HG03521 (cell line): ENCODE measurements around the gene GNAS.
A peak's percentile ranks its signal among the peaks of the same experiment; 100 is the strongest.

ENCODE experiments used
- ATAC-seq: cut with Tn5 transposase; IDR thresholded peaks from one replicate; pipeline ENCODE4 v1.9.1; 2021; ENCODE audit warnings: mild to moderate bottlenecking, moderate library complexity; ENCODE audit not compliant: unreplicated experiment

GNAS gene

GRCh38 chr20:58877976-58878360 is 25.5 kb downstream of the GNAS start:
- ATAC-seq: no peak

- no peak for ATAC-seq
Measured at GRCh38 chr20:58878399-58878798, 25.9 kb downstream of the GNAS start.

GRCh38 chr20:58880441-58880840 is 27.9 kb downstream of the GNAS start:
- no peak for ATAC-seq

DNA sequence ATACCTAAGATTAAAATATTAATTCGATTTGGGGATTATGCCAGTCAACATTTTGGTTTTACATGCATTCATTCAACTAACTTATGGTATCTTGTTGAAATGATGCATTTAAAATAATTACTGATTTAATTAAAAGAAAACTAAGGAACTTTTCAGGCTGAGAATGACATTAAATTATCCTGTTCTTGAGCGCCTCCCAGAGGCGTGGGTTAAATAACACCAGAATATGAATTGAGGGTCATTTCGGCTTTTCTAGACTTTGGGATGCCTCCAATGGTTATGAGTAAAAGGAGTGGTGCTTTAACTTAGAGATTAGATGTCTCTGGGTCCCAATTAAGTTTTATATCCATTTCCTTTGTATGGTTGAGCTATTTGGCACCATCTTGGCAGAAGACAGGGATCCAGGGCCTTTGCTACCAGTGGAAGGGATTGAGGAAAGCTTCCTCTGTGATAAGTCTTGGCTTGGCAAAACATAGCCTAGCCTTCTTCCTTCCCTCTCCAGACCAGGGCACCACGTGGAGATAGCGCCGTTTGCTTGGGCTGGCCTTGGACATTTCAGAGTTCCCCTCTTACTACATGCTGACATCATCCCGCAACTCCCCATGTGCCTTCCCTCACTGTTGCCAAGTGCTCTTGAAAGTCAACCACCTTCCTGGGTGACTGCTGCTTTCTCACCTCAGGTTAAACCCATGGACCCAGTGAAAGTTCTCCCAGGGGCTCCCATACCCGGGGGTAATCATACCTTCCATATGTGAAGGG is 28.7 kb downstream of the GNAS start:
- no peak for ATAC-seq

- ATAC-seq: no peak
Measured at GRCh38 chr20:58882704-58883089, 30.2 kb downstream of the GNAS start.

DNA sequence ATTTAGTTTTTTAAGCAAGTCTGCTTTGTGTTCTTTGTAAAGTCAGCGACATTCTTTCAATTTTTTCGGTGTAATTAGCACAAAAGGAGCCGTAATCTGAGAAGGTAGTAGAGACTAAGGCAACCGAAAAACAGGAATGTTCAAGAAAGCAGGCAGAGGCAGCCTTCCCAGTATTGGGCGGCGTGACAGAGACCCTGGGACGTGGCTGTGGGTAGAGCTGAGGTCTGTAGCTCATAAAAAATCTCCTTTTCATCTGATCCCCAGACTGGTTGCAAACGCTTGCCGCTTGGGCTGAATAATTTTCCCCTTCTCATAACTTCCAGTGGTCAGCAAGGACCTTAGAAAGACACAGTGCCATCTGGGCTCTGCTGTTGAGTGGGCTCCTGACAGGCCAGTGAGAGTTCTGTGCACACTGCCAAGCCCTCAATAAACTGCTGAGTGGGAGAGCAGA is 30.8 kb downstream of the GNAS start:
- no peak for ATAC-seq

GRCh38 chr20:58884966-58885365 is 32.5 kb downstream of the GNAS start:
- no peak for ATAC-seq

DNA sequence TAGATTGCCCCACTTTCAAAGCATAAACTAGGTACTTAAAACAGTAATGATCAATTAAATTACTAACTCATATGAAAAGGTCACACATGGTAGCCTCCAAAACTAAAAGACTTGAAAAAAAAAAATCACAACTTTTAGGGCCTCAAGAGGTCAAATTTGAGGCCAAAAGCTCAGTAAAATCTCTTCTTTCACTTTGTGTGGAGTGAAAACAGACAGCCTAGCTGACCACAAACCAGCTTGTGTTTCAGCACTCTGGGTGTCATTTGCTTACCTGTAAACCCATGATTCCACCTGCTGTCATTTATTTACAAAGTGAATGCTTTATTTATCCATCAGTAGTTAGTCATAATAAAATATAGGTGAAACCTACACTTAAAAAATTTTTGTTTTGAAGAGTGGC is 34.0 kb downstream of the GNAS start:
- no peak for ATAC-seq

GRCh38 chr20:58888103-58888502 is 35.6 kb downstream of the GNAS start:
- no peak for ATAC-seq

DNA sequence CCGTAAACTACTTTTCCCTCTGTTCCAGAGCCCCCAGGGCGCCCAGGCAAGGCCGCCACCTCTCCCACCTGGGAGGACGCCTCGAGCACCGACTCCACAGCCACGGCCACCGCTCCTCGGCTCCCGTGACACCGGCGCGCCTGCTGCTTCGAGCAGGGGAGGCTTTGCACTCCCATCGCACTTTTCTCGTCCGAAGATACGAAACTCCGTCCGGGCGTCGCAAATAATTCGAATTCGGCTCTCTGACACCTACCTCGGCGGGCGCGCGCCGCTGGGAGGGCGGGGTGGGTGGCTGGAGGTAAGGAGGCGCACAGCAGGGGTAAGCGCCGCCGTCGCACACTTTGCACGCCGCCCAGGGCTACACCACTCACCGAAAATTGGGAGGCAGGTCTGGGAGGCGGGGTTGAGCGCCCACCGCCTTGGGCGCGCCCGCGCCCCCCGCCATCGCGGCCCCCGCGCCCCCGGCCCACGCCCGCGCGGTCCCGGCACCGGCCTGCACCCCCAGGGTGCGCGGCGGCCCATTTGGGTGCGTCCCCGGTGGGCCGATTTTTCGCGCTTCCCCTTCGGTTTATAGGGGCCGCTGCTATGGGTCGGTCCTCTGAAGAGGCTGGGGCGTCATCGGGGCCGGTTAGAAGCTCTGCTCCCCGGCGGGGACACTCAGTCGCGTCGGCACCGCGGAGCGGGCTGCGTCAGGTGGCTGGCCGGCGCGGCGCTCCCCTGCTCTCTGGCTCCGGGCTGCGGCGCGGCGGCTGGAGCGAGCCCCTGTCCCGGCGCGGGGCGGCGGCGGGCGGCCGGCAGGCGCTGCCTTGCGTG is 36.2 kb downstream of the GNAS start:
- peak; percentile 28 for ATAC-seq

- ATAC-seq: no peak
Measured at GRCh38 chr20:58889334-58889760, 36.8 kb downstream of the GNAS start.

GRCh38 chr20:58889798-58890517 is 37.4 kb downstream of the GNAS start:
- ATAC-seq: no peak

GRCh38 chr20:58890518-58891085 is 38.1 kb downstream of the GNAS start:
- peak; percentile 30 for ATAC-seq

GRCh38 chr20:58891086-58891717 is 38.7 kb downstream of the GNAS start:
- peak; percentile 27 for ATAC-seq

DNA sequence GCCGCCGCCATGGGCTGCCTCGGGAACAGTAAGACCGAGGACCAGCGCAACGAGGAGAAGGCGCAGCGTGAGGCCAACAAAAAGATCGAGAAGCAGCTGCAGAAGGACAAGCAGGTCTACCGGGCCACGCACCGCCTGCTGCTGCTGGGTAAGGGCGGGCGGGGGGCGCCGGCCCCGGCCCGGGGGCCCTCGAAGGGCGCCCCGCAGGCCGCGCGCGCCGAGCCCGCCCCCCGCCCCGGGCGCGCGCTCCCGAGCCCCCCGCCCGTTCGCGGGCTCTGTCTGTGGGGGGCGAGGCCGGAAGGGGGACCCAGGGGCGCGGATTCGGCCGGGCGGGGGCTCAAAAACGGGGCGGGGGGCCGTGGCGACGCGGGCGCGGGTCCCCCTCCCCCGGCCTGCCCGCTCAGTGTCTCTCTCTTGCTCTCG is 39.2 kb downstream of the GNAS start:
- ATAC-seq: no peak

DNA sequence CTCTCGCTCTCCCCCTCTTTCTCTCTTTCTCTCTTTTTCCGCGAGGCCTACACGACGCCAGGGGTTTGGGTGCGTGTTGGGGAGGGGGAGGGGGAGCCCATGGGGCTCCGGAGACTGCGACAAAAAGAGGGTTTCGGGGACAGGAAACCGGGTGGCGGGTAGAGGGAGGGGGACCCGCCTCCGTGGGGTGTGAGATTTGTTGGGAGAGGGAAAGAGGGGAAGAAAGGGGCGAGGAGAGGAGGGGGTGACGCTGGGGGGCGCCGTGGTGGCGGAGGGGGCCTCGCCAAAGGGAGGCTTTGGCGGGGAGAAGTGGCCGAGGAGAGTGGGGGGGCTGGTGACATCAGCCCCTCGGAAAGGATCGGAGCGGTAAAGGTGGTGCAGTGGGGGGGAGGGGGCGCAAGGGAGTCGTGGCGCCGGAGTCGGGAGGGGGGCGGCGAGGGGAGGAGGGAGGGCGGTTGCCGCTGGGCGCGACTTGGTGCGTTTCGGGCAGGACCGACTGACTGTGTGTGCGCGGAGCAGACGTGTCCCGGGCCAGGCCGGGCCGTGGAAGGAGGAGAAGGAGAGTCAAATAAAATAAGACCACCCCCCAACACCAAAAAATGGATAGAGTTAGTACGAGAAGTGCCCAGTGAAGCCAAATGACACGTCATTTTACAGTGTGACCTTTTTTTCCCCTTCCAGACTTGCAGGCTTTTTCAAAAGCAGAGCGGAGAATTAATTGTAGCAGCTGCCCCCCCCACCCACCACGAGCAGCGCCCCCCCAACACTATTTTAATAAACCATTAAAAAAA is 39.8 kb downstream of the GNAS start:
- peak; percentile 6 for ATAC-seq

- no peak for ATAC-seq
Measured at GRCh38 chr20:58892932-58893224, 40.4 kb downstream of the GNAS start.

- ATAC-seq: no peak
Measured at GRCh38 chr20:58893355-58894120, 41.0 kb downstream of the GNAS start.
